Activated CD4-positive, alpha-beta memory T cell treated with anti-CD3 and anti-CD28 coated beads for 36 hours (primary cell): ENCODE data around the gene TMEM72. TPM values are rescaled to one million over a fixed set of nuclear protein-coding genes. Genes with fewer than 3 reads are reported as not detected.

Experiments
- CTCF ChIA-PET: fragments of 350-600 bp; sonication (Branson Sonifier 250); formaldehyde crosslinking; loops from one replicate; lab custom pipeline; 2021; ENCODE audit warnings: antibody characterized with exemption, inconsistent platforms; lab: Charles Lee
- POLR2A ChIA-PET: fragments of 350-600 bp; sonication (Branson Sonifier 250); formaldehyde crosslinking; loops from one replicate; lab custom pipeline; 2021; ENCODE audit warnings: antibody characterized with exemption; lab: Charles Lee
- DNase-seq: peaks from one replicate; pipeline ENCODE4 v3.0.0-alpha.2; 2020
- H3K27ac Mint-ChIP-seq: one replicate; pipeline ENCODE4 v1.8.0; 2021; ENCODE audit warnings: mixed read lengths
- H3K27me3 Mint-ChIP-seq: one replicate; pipeline ENCODE4 v1.8.0; 2021; ENCODE audit warnings: mixed read lengths
- H3K36me3 Mint-ChIP-seq: one replicate; pipeline ENCODE4 v1.8.0; 2021; ENCODE audit warnings: mixed read lengths
- H3K4me1 Mint-ChIP-seq: one replicate; pipeline ENCODE4 v1.8.0; 2021; ENCODE audit warnings: low read depth, mixed read lengths
- H3K4me3 Mint-ChIP-seq: one replicate; pipeline ENCODE4 v1.8.0; 2021; ENCODE audit warnings: mild to moderate bottlenecking, mixed read lengths
- H3K9me3 Mint-ChIP-seq: one replicate; pipeline ENCODE4 v1.8.0; 2021; ENCODE audit warnings: mixed read lengths
- intact Hi-C: fragments of 100-400 bp; cut with micrococcal nuclease; formaldehyde crosslinking; loops from one replicate; pipeline ENCODE4 v1.15.1; 2023
- total RNA-seq, 2 experiments: library from RNA; stranded (reverse); gene quantifications; one replicate each; pipeline ENCODE4 v1.2.3, GENCODE V29; 2021

TMEM72 gene
- total RNA-seq, 2 experiments from 2014 or later: not detected

DNA sequence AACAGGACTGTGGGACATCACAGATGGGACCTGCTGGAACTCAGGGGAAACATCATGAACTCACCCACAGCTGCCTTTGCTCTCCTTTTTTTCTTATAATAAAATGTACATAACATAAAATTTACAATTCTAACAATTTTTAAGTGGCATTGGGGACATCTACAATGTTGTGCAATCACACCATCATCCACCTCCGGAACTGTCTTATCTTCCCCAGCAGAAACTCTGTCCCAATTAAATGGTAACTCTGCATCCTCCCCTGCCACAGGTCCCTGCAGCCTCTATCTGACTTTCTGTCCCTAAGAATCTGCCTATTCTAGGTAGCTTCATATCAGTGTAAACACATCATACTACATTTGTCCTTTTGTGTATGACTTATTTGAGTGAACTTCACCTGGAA is 19.4 kb upstream of the TMEM72 start:
- CTCF ChIA-PET: no interaction called here
- POLR2A ChIA-PET: no interaction called here

GRCh38 chr10:44893604-44894468 is 17.3 kb upstream of the TMEM72 start:
- intact Hi-C loops: no loop called here
- H3K9me3 Mint-ChIP-seq: no peaks in the 10 kb centered on the region
- ChIA-PET POLR2A (no interaction called here), CTCF (no interaction called here)
- H3K36me3 Mint-ChIP-seq: no peaks in the 10 kb centered on the region
- no peak overlapping the region for H3K27ac Mint-ChIP-seq
- H3K4me1 Mint-ChIP-seq: no peaks in the 10 kb centered on the region
- H3K27me3 Mint-ChIP-seq: no peaks in the 10 kb centered on the region
- no peak overlapping the region for H3K4me3 Mint-ChIP-seq
- DNase-seq: no peak

More for the DNA sequence above, 19.4 kb upstream of the TMEM72 start:
- Mint-ChIP-seq H3K4me1 (no peaks in the 10 kb centered on the region), H3K9me3 (no peaks in the 10 kb centered on the region), H3K27ac (no peak overlapping the region), H3K27me3 (no peaks in the 10 kb centered on the region), H3K36me3 (no peaks in the 10 kb centered on the region), H3K4me3 (no peak overlapping the region)
- no peak for DNase-seq
- intact Hi-C loops: no loop called here

GRCh38 chr10:44894691-44895090 is 16.4 kb upstream of the TMEM72 start:
- Mint-ChIP-seq H3K4me1 (no peaks in the 10 kb centered on the region), H3K4me3 (no peak overlapping the region), H3K36me3 (no peaks in the 10 kb centered on the region), H3K27me3 (no peaks in the 10 kb centered on the region), H3K27ac (no peak overlapping the region), H3K9me3 (no peaks in the 10 kb centered on the region)
- intact Hi-C loops: no loop called here
- no peak for DNase-seq
- ChIA-PET CTCF (no interaction called here), POLR2A (no interaction called here)

- Mint-ChIP-seq H3K36me3 (no peaks in the 10 kb centered on the region), H3K27me3 (no peaks in the 10 kb centered on the region), H3K4me1 (no peaks in the 10 kb centered on the region), H3K9me3 (no peaks in the 10 kb centered on the region), H3K27ac (no peak overlapping the region), H3K4me3 (no peak overlapping the region)
- DNase-seq: no peak
- ChIA-PET CTCF (no interaction called here), POLR2A (no interaction called here)
- intact Hi-C loops: no loop called here
These were observed 15.9 kb upstream of the TMEM72 start for GRCh38 chr10:44895280-44895679.

GRCh38 chr10:44897049-44897448 is 14.1 kb upstream of the TMEM72 start:
- POLR2A ChIA-PET: no interaction called here
- H3K9me3 Mint-ChIP-seq: no peaks in the 10 kb centered on the region
- intact Hi-C loops: no loop called here
- no peaks in the 10 kb centered on the region for H3K4me1 Mint-ChIP-seq
- H3K36me3 Mint-ChIP-seq: no peaks in the 10 kb centered on the region
- CTCF ChIA-PET: interaction anchor here (1.0 kb wide), 1 partner anchor 38 kb away, joined by 3 read pairs; no protein-coding TSS in a partner anchor
- H3K27ac Mint-ChIP-seq: no peak overlapping the region
- no peak overlapping the region for H3K4me3 Mint-ChIP-seq
- peaks cover 2% of the 10 kb centered on the region for H3K27me3 Mint-ChIP-seq
- DNase-seq: no peak

GRCh38 chr10:44898665-44899064 is 12.5 kb upstream of the TMEM72 start:
- no peak for DNase-seq
- Mint-ChIP-seq H3K27me3 (peaks cover 2% of the 10 kb centered on the region), H3K4me1 (no peaks in the 10 kb centered on the region), H3K9me3 (no peaks in the 10 kb centered on the region), H3K4me3 (no peak overlapping the region), H3K36me3 (no peaks in the 10 kb centered on the region), H3K27ac (no peak overlapping the region)
- ChIA-PET POLR2A (no interaction called here), CTCF (no interaction called here)
- intact Hi-C loops: no loop called here

GRCh38 chr10:44899450-44900080 is 11.6 kb upstream of the TMEM72 start:
- Mint-ChIP-seq H3K27ac (no peak overlapping the region), H3K36me3 (no peaks in the 10 kb centered on the region), H3K4me1 (no peaks in the 10 kb centered on the region), H3K4me3 (no peak overlapping the region), H3K27me3 (peaks cover 2% of the 10 kb centered on the region), H3K9me3 (no peaks in the 10 kb centered on the region)
- intact Hi-C loops: no loop called here
- DNase-seq: no peak
- ChIA-PET POLR2A (no interaction called here), CTCF (no interaction called here)

DNA sequence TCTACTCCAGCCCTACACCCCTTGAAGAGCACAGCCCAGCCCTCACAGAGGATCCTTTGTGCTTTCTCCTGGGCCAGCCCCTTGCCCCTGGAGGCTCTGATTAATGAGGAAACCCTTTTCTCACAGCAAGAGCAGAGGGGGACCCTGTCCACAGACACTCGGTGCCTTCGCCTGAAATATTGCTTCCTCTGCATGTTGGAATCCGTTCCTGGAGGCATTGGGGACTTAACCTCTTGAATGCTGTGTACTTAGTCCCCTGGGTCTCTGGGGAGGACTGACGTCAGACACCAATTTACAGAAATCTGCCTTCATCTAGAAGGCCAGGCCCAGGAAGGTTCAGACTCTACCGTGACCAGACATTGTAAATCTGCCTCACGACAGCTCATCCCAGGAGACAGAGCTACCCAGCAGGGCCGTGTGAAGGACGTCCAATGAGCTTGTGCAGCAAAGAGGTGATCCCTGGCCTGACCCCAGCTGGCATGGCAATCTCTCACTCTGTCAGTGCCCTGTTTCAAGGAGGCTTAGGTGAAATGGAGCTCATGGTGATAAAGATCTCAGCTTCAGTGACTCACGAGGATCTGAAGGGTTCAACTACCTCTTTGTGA is 8.1 kb upstream of the TMEM72 start:
- Mint-ChIP-seq H3K4me3 (no peak overlapping the region), H3K4me1 (no peaks in the 10 kb centered on the region), H3K9me3 (no peaks in the 10 kb centered on the region), H3K36me3 (no peaks in the 10 kb centered on the region), H3K27me3 (peaks cover 6% of the 10 kb centered on the region), H3K27ac (no peak overlapping the region)
- ChIA-PET POLR2A (no interaction called here), CTCF (no interaction called here)
- intact Hi-C loops: no loop called here
- DNase-seq: no peak

DNA sequence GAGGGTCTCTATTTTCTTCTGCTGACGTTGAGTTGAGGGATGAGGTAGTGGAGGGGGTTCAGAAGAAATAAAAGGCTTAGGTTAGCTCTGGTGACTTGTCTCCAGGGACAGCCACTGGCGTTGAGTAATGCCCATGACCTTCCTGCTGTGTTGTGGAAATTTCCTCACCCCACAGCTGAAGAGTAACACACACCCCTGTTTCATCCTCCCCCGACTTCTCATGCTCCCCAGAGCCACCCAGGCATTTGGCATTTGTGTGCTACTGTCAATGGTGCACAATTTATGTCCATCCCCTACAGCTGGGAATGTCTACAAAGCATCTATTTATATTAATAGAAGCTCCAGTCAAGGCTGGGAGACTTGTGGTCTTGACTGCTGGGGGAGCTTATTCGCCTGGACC is 4.7 kb upstream of the TMEM72 start:
- no peak overlapping the region for H3K27ac Mint-ChIP-seq
- H3K4me1 Mint-ChIP-seq: no peaks in the 10 kb centered on the region
- intact Hi-C loops: no loop called here
- no peaks in the 10 kb centered on the region for H3K36me3 Mint-ChIP-seq
- ChIA-PET CTCF (interaction anchor here (1.1 kb wide), 1 partner anchor 26 kb away, joined by 4 read pairs; no protein-coding TSS in a partner anchor), POLR2A (no interaction called here)
- H3K9me3 Mint-ChIP-seq: no peaks in the 10 kb centered on the region
- no peak for DNase-seq
- peaks cover 7% of the 10 kb centered on the region for H3K27me3 Mint-ChIP-seq
- H3K4me3 Mint-ChIP-seq: no peak overlapping the region

DNA sequence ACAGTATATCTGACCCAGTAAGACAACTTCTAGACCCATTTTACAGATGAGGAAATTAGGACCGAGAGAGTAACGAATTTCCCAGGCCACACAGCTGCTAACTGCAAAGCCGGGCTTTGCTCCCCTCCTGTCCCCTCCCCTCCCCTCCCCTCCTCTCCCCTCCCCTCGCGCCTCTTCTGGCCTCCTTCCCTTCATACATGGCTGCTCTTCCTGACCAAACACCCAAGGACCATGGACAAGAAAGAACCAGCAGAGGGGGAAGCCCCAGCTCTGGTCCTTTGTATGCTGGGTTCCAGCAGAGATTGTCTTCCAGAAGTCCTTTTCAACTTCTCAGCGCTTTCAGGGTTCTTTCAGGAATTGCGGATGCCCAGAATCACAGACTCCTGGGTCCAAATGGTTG is 3.6 kb upstream of the TMEM72 start:
- no peak for DNase-seq
- H3K9me3 Mint-ChIP-seq: no peaks in the 10 kb centered on the region
- ChIA-PET POLR2A (no interaction called here), CTCF (no interaction called here)
- no peak overlapping the region for H3K4me3 Mint-ChIP-seq
- H3K27me3 Mint-ChIP-seq: peaks cover 5% of the 10 kb centered on the region
- no peaks in the 10 kb centered on the region for H3K36me3 Mint-ChIP-seq
- no peak overlapping the region for H3K27ac Mint-ChIP-seq
- intact Hi-C loops: no loop called here
- H3K4me1 Mint-ChIP-seq: no peaks in the 10 kb centered on the region

DNA sequence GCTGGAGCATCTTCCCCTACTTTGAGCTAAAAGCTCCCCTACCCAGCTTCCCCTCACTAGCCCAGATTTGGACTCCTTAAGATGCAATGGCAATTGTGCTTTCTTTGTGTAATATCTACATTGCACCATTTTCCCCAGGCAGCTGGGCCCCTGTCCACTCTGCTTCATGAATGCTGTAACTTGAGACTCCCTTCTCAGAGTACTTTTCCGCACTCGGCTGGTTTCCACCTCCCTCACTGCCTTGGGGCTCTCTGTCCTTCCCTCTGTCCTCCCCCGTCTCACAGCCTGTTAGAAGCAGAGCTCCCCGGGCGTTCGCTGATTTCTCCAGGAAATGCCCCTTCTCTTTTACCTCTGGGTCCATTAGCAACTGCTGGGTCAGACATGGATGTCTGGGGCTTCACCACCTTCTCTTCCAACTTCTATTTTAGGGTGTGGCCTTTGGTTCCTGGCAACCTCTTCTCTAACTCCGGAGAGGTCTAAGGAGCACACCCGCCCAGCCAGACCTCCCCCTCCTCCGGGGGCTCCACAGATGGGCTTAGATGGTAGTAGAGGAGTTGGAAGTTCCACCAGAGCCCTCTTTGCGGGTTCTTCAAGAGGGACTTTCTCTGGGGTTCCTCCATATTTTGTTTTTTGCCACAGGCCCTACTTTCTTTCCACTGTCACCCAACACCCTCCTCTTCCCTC is 2.9 kb upstream of the TMEM72 start:
- ChIA-PET CTCF (no interaction called here), POLR2A (no interaction called here)
- peaks cover 4% of the 10 kb centered on the region for H3K4me1 Mint-ChIP-seq

GRCh38 chr10:44908936-44909630 is 2.1 kb upstream of the TMEM72 start:
- no peaks in the 10 kb centered on the region for H3K36me3 Mint-ChIP-seq
- H3K4me3 Mint-ChIP-seq: no peak overlapping the region
- POLR2A ChIA-PET: no interaction called here
- H3K9me3 Mint-ChIP-seq: no peaks in the 10 kb centered on the region
- no peak overlapping the region for H3K27ac Mint-ChIP-seq
- CTCF ChIA-PET: no interaction called here
- intact Hi-C loops: no loop called here
- no peak for DNase-seq
- H3K27me3 Mint-ChIP-seq: peaks cover 5% of the 10 kb centered on the region
- H3K4me1 Mint-ChIP-seq: peaks cover 12% of the 10 kb centered on the region

More for the DNA sequence above, 2.9 kb upstream of the TMEM72 start:
- H3K27me3 Mint-ChIP-seq: peaks cover 5% of the 10 kb centered on the region
- H3K36me3 Mint-ChIP-seq: no peaks in the 10 kb centered on the region
- DNase-seq: no peak
- intact Hi-C loops: no loop called here
- no peaks in the 10 kb centered on the region for H3K9me3 Mint-ChIP-seq
- no peak overlapping the region for H3K27ac Mint-ChIP-seq
- no peak overlapping the region for H3K4me3 Mint-ChIP-seq
